HUES48 (cell line): ENCODE data around the gene ATP8B1.

ENCODE experiments used
- H3K27ac ChIP-seq: one replicate; pipeline ENCODE4 v1.7.0; 2013; ENCODE audit warnings: low read depth, low read length, inconsistent platforms
- H3K27me3 ChIP-seq: 2 replicates; pipeline ENCODE4 v1.6.1; 2013; ENCODE audit warnings: mild to moderate bottlenecking, low read length; ENCODE audit not compliant: control insufficient read depth, insufficient read depth
- H3K36me3 ChIP-seq: 2 replicates; pipeline ENCODE4 v1.6.1; 2013; ENCODE audit warnings: low read length; ENCODE audit not compliant: control insufficient read depth, insufficient read depth
- H3K4me1 ChIP-seq: 2 replicates; pipeline ENCODE4 v1.6.1; 2013; ENCODE audit warnings: mild to moderate bottlenecking, low read length; ENCODE audit not compliant: control insufficient read depth, insufficient read depth
- H3K4me3 ChIP-seq: 2 replicates; pipeline ENCODE4 v1.5.1; 2013; ENCODE audit warnings: mild to moderate bottlenecking, low read depth, low read length
- H3K9ac ChIP-seq: 2 replicates; pipeline ENCODE4 v1.6.1; 2013; ENCODE audit warnings: mild to moderate bottlenecking, low read depth, low read length, moderate library complexity
- H3K9me3 ChIP-seq: 2 replicates; pipeline ENCODE4 v1.6.1; 2013; ENCODE audit warnings: low read length; ENCODE audit not compliant: control insufficient read depth, insufficient read depth

ATP8B1 gene

GRCh38 chr18:57603871-57604270 lies 199.2 kb downstream of the ATP8B1 start:
- no peak overlapping the region for H3K9ac ChIP-seq
- no peaks in the 10 kb centered on the region for H3K27me3 ChIP-seq
- H3K36me3 ChIP-seq, result peaks cover 96% of the 10 kb centered on the region
- no peak overlapping the region for H3K4me3 ChIP-seq
- no peak overlapping the region for H3K27ac ChIP-seq
- no peaks in the 10 kb centered on the region for H3K4me1 ChIP-seq
- no peaks in the 10 kb centered on the region for H3K9me3 ChIP-seq
